GM19372 (cell line): Measurements from ENCODE around the gene ARFIP1.
A peak's percentile ranks its signal among the peaks of the same experiment; 100 is the strongest.
"Not testable (repeated sequence)": the region's sequence is repeated elsewhere in the genome, so short reads cannot be mapped to it uniquely, and the experiment has no call there.

Experiments used
- ATAC-seq: cut with Tn5 transposase; IDR thresholded peaks from one replicate; pipeline ENCODE4 v1.9.1; 2021; ENCODE audit warnings: mild to moderate bottlenecking, low read depth, moderate library complexity; ENCODE audit not compliant: unreplicated experiment

The ARFIP1 gene, protein sequence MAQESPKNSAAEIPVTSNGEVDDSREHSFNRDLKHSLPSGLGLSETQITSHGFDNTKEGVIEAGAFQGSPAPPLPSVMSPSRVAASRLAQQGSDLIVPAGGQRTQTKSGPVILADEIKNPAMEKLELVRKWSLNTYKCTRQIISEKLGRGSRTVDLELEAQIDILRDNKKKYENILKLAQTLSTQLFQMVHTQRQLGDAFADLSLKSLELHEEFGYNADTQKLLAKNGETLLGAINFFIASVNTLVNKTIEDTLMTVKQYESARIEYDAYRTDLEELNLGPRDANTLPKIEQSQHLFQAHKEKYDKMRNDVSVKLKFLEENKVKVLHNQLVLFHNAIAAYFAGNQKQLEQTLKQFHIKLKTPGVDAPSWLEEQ

DNA sequence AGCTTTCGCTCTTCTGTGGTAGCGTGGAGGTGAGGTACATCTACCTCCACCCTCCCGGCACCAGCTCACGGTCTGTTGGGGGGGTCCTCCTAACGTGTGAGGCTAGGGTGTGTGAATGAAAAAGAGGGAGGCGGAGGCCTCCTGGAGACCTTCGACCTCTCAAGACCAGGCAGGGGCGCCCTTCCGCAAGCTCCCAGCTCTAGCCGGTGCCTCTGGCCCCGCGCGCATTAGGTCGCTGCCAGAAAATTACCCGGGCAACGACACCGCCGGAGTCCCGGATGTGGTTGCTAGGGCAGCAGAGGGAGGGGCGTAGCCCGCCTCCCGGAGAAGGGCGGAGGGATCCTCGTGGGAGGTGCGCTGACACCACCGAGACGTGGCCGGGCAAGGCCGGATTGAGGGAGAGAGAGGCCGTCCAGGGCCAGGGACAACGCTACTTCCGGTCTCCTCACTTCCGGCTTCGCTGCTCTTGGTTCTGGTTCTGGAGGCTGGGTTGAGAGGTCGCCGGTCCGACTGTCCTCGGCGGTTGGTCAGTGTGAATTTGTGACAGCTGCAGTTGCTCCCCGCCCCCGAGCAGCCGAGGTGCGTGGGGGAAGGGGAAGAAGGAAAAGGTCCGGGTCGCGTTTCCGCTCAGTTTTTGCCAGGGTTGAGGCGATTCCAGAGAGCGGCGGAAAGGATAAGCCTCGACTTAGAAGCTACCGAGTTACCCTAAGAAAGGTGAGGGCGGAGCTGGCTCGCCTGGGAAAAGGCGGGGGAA lies at the start of gene ARFIP1, which contains the start of gene TIGD4:
Gene ARFIP1, plus strand, starts transcription at position 442 of the 754 bp plus-strand sequence. CDS start 49,680 bp downstream, outside the sequence.
Gene TIGD4, minus strand, starts transcription at position 218 of the 754 bp plus-strand sequence. CDS start 8,726 bp downstream, outside the sequence.
- peak; percentile 95 for ATAC-seq

DNA sequence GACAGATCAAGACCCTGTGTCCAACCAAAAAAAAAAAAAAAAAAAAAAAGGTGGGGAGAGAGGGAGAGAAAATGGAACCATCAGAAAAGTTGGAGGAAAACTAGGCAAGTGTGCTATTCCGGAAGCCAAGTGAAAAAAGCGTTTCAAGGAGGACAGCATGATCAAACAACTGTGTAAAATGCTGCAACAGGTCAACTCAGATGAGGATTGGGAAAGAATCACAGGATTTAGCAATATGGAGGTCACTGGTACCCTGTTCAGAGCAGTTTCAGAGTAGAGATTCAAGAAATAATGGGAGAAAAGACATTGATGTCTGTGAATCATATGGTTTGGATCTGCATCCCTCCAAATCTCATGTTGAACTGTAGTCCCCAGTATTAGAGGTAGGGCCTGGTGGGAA lies 47.8 kb upstream of the ARFIP1 start:
- no peak for ATAC-seq

DNA sequence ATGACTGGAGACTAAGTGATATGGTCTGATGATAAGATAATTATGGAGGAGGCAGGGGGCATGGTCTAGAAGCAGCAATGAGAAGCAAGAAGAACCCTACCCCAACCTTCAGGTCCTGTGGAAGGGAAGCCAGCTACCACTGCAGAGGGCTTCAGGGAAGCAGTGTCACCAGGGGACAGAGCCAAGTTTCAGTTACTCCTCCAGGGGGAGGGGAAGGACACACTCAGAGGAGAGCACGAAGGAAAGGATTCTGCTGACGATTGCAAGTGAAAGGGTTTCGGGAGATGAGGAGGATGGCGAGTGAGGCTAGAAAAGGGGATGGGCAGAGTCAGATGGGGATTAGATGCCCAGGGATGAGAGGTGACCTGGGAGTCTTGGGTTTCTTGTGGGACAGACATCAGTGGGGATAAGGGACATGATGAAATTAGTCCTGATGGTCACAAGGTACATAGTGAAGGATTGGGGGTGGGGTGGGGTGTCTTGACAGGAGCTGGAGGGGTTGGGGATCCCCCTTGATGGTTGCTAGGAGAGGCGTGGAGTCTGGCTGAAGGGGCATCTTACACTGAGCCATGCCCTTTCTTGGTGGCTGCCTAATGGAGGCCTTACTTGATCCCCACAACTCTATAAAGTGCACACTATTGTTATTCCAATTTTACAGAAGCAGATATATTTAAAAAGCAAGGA lies 45.6 kb upstream of the ARFIP1 start:
- no peak for ATAC-seq

DNA sequence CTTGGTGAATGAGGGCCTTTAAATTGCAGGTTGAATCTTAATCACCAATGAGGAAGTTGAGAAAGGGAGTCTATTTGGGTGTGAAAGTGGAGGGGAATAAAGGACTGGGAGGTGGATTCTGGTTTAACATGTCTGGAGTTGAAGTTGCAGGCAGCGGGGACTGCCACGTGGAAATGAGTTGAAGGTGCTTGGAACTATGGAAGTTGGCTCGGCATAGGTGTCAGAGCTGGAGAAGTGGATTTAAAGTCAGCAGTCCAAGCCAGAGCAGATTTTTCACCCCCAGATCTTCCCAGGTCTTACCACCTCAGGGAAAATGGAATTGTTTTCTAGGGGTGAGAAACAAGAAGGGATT lies 45.1 kb upstream of the ARFIP1 start:
- no peak for ATAC-seq

DNA sequence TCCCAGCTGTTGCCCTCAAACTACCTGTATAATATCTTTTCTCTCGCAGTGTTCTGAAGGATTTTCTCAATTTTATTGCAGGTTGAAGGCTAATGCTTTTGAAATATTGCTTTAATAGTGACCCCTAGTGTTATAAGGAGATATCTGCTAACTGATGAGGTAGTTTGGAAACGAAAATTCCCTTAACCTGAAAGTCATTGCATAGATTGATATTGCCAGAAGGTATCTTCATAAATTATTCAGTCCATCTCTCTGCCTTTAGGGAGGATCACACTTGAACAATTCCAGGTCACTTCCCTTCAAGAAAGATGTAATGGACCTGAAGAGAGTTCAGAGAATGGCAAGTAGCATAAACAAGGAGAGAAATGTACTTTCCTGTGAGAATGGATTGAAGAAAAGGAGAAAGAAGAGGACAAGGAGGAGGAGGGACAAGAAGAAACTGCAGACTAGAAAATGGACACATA lies 44.3 kb upstream of the ARFIP1 start:
- ATAC-seq, result no peak

DNA sequence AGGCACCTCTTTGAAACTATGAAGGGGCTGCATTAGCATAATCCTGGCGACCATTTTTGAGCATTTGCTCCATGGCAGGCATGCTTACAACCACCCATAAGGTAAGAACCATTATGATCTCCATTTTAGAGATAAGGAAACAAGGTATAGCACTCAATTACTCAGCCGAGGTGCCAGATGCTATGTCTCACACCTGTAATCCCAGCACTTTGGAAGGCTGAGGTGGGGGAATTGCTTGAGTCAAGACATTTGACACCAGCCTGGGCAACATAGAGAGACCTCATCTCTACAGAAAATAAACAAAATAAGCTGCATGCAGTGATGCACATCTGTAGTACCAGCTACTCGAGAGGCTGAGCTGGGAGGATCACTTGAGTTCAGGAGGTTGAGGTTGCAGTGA lies 43.8 kb upstream of the ARFIP1 start:
- ATAC-seq, result no peak

DNA sequence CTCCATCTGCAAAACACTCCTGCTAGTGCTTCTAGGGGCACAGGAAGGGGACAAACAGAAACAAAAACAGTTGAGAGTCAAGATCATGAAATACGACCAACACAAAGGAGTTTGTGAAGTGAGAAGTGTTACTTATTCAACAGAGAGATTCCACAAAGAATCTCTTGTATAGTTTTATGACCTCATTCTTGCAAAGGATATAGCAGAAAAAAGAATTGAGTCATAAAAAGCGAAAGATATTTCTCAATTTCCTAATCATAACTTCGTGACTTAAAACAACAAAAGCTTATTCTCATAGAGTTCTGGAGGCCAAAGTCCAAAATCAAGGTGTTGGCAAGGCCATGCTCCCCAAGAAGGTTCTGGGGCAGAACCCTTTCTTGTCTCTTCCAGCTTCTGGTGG lies 40.9 kb upstream of the ARFIP1 start:
- ATAC-seq, result no peak

DNA sequence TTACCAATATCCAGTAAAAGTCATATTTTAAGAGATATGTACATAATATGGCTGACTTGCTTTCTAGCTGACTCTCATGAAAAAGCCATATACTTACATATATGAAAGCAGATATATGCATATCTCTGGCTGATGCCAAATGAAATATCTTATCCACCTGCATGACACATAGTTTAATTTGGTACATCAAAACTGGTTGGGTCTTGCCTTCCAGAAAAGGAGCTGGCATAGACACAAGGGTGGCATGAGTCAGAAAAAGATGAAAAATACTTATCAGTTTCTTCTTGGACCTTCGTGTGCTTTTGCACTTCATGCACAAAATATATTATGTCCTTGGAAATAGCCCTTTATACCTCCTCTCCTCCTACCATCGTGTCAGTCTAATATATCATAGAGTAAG lies 32.3 kb upstream of the ARFIP1 start:
- no peak for ATAC-seq

DNA sequence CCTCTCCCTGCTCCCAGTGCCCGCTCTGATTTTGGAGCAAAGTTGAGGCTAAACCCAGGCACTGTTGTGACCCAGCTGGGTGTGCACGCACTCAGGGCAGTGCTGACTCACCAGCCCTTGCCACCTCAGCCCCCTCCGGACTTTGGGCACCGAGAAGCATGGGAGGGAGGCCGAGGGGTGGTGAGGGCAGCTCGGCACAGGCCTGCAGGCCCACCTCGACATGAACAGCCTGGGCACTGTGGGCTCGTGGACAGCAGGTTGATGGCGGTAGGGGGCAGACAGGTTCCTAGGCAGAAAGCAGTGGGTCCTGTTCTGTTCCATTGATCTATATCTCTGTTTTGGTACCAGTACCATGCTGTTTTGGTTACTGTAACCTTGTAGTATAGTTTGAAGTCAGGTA lies 31.1 kb upstream of the ARFIP1 start:
- no peak for ATAC-seq

DNA sequence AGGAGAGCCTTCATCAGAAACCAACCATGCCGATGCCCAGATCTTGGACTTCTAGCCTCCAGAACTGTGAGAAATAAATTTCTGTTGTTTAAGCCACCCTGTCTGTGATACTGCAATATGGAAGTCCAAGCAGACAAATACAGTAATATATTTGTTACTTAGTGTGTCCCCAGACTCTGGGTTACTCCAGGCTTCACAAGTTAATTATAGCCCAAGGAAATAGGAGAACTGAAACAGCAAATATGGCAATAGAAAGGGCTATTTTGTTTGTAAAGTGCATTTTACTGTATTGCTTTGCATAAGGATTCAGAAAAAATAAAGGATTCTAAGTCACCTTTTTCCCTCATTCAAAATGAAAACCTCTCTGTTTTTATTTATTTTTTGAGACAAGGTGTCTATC lies 16.0 kb upstream of the ARFIP1 start:
- no peak for ATAC-seq

DNA sequence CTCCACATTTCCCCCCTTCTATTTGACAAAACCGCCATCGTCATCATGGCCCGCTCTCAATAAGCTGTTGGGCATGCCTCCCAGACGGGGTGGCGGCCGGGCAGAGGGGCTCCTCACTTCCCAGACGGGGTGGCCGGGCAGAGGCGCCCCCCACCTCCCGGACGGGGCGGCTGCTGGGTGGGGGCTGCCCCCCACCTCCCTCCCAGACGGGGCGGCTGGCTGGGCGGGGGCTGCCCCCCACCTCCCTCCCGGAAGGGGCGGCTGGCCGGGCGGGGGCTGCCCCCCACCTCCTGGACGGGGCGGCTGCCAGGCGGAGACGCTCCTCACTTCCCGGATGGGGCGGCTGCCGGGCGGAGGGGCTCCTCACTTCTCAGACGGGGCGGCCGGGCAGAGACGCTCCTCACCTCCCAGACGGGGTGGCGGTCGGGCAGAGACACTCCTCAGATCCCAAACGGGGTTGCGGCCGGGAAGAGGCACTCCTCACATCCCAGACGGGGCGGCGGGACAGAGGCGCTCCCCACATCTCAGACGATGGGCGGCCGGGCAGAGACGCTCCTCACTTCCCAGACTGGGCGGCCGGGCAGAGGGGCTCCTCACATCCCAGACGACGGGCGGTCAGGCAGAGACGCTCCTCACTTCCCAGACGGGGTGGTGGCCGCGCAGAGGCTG lies 14.6 kb upstream of the ARFIP1 start:
- not testable (repeated sequence) for ATAC-seq

DNA sequence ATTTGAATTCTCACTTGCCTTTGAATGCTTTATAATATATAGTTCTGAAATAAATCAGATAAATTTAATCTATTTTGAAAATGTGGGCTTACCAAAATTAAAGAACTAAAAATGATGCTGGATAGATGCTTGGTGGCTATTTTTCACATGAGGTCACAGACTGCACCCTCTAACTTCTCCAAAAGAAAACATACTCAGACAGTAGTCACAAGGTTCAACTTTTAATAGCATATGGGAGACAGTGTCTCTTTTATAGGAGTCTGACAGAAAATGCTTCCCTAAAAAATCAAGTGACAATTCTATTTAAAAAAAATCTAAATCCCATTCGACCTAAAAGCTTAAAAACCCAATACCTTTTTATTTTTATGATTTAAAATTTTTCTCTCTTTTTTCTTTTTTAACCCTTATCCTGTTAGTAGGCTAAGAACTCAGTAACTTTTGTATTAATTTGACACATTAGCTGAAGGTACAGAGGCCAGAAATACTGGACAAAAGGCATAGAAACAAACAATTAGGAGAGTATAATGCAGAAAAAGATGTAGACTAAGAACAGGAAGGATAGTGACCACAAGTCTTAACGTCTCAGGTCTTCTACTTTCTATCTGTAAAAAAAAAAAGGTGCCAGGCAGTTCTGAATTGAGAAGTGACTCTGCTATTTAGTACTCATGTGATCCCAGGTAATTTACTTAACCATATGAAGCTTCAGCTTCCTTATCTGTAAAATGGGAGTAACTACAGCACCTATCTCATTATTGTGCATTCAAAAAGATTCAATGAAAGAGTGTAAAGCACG lies 7.8 kb upstream of the ARFIP1 start:
- ATAC-seq, result peak; percentile 71

DNA sequence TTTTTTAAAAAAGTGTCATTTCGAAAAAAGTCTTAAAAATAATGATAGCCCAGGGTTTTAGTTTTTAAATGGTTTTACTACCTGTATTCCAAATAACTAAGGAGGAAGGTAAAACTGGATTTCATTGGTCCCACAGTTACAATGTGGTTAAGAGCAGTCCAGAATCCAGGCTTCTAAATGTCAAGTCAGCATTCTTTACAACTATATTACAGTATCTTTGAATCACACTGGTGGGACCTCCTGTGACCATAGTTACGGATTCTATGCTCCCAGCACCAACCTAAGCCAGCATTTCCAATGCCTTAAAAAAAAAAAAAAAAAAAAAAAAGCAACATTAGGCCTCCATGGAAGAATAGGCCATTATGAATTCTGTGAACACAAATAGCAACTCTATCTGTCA lies 6.4 kb upstream of the ARFIP1 start:
- no peak for ATAC-seq

DNA sequence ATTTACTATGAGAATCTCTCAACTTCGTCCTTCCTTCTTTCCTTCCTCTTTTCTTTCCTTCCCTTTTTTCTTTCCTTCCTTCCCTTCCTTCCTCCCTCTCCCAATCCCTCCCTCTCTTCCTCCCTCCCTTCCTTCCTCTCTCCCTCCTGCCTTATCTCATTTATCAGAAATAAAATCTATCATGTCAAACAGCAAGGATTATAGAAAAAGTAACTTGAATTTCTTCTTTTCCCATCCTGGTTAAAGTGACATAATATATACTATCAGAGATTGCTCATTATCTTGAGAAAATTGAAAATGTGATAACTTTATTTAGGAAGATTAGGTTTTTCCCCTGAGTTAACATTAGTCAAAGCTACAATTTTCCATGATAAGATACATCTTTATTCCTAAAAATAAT lies 5.8 kb upstream of the ARFIP1 start:
- ATAC-seq, result no peak

DNA sequence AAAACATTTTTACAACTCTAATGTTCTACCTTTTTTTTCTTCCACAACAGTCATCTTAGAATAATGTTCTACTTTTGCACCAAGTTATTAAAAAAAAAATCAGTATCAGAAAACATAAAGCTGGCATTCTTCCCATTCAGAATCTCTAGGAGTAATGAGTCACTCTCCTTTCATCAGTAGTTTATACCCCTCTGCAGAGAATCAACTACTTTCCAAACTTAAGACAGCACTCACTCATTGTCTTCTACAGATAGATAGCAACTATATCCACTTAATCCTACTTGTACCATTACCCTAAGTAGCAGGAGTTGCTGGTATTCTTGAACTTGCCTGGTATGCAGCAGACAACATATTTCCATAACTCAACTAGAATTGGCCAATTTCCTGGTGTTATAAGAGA lies 3.4 kb upstream of the ARFIP1 start:
- no peak for ATAC-seq

DNA sequence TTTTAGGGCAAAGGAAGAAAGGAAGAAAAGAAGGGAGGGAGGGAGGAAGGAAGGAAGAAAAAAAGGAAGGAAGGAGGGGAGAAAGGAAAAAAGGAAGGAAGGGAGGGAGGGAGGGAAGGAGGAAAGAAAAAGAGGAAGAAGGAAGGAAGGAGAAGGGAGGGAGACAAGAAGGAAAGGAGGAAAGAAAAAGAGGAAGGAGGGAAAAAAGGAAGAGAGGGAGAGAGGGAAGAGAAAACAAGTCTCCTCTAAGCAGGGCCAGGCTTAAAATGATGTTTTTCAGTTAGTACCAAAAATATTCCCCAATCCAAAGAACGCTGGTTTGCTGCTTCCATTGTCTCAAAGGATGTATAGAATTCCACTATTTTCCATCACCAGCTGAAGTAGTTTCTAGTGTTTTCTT lies 2.3 kb upstream of the ARFIP1 start:
- ATAC-seq, result no peak

DNA sequence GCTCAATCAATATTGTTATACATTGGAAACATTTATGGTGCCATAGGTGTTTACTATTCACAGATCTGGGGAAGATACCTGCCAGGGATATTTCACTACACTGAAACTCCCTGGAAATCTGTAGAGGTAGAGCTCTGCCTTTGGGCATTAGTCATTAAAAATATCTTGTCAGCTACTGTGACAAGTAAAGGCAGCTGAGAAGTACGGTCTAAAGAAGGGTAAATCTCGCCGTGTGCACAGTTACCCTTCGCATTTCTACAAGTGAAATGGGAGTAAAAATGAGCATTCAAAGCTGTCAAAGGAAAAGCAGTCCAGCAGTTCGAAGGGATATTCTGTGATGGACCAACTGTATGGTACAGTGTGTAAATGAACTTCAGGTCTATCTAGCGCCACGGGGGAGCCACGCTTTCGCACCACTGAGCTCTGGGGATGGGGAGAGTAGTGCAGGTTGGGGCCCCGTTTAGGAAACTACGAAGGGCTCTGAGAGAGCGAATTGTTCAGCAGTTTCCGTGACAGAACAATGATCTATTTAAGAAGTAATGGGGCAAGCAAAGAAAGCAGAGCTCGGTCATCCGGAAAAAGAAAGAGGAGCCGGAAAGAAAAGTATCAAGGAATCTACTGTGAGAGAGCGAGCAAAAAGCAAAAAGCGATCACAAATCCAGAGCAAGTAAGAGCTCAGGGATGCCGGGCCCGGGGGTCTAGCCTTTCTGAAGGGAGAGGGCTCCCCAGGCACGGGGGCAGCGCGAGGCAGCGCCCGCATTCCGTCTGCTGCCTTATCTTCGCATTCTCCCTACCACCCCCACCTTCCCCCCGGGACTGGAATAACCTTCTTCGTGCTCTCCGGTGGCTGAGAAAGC lies 870 bp upstream of the ARFIP1 start:
- no peak for ATAC-seq

DNA sequence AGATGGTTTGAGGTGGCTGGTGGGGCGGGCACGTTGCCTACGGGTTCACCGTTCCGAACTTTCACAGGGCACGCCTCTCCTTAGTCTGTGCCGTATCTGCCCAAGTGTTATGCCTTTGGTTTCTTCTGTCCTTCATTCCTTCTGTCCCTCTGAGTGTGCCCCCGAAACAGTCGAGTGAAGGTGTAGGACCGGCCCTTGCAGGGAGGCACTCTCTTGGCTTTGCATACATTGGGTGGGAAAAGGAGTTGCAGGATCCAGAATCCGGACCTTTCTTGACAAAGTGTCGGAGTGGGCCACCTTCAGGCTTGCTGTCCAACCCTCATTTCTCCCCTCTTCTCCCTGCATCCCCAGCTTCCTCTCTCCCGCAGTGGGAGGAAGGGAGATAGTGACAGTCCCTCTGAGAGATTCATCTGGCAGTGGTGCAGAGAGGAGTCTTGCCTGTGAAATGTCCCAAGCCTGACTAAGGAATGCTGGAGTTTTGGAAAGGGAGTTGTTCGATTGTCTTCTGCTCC lies 569 bp downstream of the ARFIP1 start:
- peak; percentile 19 for ATAC-seq
